Measurements from ENCODE around the gene RASSF10.

Gene RASSF10

DNA sequence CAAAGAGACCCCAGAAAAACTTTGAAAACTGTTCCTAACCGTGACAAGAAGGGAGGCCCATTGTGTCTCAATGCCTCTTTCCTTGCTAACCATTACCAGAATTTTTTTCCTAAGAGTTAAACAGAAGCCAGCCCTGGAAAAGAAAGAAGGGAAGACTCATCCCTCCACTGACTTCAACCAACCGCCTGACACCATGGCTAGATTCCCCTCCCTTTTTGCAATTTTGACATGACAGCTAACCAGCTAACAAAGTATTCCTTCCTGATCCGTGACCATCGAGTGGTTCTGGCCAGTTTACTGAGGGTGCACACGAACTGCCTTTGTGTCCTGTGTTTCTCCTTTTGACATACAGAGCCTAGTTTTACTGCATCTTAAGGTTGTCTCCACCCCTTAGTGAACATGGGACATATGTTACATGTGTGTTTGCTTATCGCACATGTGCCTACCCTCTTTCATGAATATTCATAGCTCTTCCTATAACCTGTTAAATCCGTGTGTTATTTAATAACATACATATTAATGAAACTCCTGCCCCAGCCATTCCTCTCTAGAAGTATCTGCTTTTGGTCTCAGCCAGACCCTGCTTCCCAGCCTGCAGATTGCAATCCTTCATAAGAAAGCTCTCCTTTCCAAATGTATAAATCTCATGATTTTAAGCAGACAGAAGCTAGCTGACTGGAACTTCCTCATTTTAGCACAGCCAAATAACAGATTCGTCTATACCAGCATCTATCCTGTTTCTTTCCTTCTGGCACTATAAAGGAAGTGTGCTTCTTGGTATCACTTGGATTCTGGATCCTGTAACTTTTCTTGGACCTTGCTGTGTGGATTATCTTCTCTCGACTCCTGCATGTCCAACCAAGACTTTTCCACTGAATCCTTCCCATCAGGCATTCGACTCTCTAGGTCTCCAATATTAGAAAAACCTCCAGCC, 37.8 kb downstream of the RASSF10 start:
- no peak for TF ChIP-seq ZNF274 (IDR thresholded peaks at IDR 0.05; ENCODE audit: low read depth, low read length)
- no peak overlapping the region for H3K4me3 ChIP-seq (ENCODE audit: low read length)

GRCh38 chr11:13047884-13048283, 38.8 kb downstream of the RASSF10 start:
- no peak overlapping the region for H3K4me3 ChIP-seq (ENCODE audit: low read length)
- no peak for TF ChIP-seq ZNF274 (IDR thresholded peaks at IDR 0.05; ENCODE audit: low read depth, low read length)

DNA sequence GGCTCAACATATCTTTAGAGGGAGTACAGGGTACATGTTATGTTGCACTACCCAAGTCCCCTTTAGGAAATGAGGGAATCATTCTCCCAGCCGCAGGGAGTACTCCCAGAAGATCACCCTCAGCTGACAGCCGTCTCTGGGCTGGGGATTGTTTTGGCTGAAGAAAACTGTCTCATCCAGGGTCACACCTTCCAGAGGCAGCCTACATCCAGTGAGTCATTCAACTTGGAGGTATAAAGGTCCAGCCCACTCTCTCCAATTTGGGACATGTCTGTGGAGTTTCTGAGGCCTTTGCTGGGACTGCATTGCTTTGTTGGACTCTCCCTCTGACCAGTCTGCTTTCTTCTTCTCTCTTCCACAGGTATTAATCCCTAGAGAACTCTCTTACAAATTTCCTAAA, 42.1 kb downstream of the RASSF10 start:
- no peak overlapping the region for H3K4me3 ChIP-seq (ENCODE audit: low read length)
- TF ChIP-seq ZNF274 (IDR thresholded peaks at IDR 0.05; ENCODE audit: low read depth, low read length) = no peak

DNA sequence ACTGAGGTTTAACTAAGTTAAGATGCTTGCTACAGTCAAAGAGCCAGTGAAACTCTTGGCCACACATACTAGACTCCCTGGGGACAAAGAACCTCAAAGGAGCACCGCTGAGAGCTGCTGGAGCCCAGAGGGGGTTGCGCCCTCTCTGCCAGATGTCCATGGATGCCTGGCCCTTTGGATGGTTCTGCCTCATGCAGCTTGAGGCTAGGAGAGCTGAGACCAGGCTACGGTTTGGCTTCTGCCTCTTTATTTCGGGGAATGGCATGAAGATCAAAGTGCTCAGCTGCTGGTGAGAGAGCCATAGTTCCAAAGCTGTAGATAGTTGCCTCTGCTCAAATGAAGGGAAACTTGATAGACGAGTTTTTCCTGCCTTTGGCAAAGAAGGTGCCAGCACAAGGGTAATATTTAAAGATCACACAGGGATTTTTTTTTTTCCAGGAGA, 43.0 kb downstream of the RASSF10 start:
- no peak overlapping the region for H3K4me3 ChIP-seq (ENCODE audit: low read length)
- TF ChIP-seq ZNF274 (IDR thresholded peaks at IDR 0.05; ENCODE audit: low read depth, low read length) = no peak

GRCh38 chr11:13053255-13053917, 44.3 kb downstream of the RASSF10 start:
- no peak for TF ChIP-seq ZNF274 (IDR thresholded peaks at IDR 0.05; ENCODE audit: low read depth, low read length)
- no peak overlapping the region for H3K4me3 ChIP-seq (ENCODE audit: low read length)

GRCh38 chr11:13054278-13054677, 45.2 kb downstream of the RASSF10 start:
- H3K4me3 ChIP-seq (ENCODE audit: low read length) = no peak overlapping the region
- no peak for TF ChIP-seq ZNF274 (IDR thresholded peaks at IDR 0.05; ENCODE audit: low read depth, low read length)

DNA sequence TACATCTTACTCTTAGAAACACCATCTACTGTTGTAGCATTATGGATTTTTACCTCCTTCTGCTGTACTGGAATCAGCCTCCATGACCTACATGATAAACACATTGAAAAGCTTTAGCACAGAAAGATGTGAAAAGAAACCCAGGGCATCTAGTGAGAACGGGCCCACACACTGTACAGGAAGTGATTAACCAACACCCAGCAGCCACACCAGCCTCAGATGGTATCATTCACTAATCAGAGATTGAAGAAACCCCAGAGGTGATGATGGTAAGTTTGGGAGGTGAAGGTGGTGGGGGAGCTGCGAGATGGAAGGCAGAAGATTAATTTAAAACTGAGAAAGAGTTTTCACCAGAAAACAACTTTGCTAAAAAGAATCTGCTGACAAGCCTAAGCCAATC, 46.1 kb downstream of the RASSF10 start:
- TF ChIP-seq ZNF274 (IDR thresholded peaks at IDR 0.05; ENCODE audit: low read depth, low read length) = no peak
- no peak overlapping the region for H3K4me3 ChIP-seq (ENCODE audit: low read length)

GRCh38 chr11:13061294-13061990, 52.3 kb downstream of the RASSF10 start:
- TF ChIP-seq ZNF274 (IDR thresholded peaks at IDR 0.05; ENCODE audit: low read depth, low read length) = no peak
- H3K4me3 ChIP-seq (ENCODE audit: low read length) = no peak overlapping the region
